ENCODE data around the gene ABCD2.

ABCD2 gene

DNA sequence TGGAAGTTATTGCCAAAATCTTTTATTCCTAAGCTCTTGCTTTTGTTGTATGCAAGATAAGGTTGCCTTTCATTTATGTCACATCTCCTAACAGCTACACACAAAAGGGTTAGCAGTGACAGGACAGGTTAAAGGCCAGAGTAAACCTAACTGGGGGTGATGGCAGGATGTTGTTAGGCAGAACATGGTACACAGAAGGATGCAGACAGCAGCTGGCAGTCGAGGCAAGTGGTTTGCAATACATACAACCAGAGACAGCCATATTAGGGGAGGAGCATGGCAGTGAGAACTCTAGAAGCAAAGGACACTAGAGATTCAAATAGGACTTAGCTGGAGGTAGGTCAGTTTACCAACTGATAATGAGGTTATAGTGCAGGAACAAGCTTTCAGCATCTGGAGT, 2.7 kb upstream of the ABCD2 start:
- Histone ChIP-seq H2AFZ (ENCODE audit: low read length) (peak overlapping the region; percentile 99), H3K4me1 (ENCODE audit: insufficient read depth, low read length, severe bottlenecking) (peaks cover 51% of the 10 kb centered on the region), H3F3A (ENCODE audit: insufficient read depth, low read length) (peaks cover 7% of the 10 kb centered on the region; the same call in 1 of the 2 replicates), H3K36me3 (ENCODE audit: insufficient read depth, low read length) (no peaks in the 10 kb centered on the region), H3K9me2 (ENCODE audit: low read depth, low read length) (no peaks in the 10 kb centered on the region), H3K9ac (ENCODE audit: low read length) (no peak overlapping the region), H3K27me3 (ENCODE audit: insufficient read depth, low read length) (no peaks in the 10 kb centered on the region), H3K27ac (ENCODE audit: low read depth, low read length, poor library complexity, severe bottlenecking) (peak overlapping the region; percentile 96), H3K79me2 (ENCODE audit: insufficient read depth, low read length) (peaks cover 5% of the 10 kb centered on the region; the same call in 1 of the 2 replicates), H3K4me3 (ENCODE audit: low read depth, low read length, poor library complexity, severe bottlenecking) (no peak overlapping the region), H3K4me2 (ENCODE audit: low read length) (peak overlapping the region; percentile 37; the same call in 1 of the 2 replicates), H3K9me3 (ENCODE audit: low read length) (no peaks in the 10 kb centered on the region), H4K20me1 (ENCODE audit: insufficient read depth, low read length) (no peaks in the 10 kb centered on the region)
- TF ChIP-seq, protein P1, sequence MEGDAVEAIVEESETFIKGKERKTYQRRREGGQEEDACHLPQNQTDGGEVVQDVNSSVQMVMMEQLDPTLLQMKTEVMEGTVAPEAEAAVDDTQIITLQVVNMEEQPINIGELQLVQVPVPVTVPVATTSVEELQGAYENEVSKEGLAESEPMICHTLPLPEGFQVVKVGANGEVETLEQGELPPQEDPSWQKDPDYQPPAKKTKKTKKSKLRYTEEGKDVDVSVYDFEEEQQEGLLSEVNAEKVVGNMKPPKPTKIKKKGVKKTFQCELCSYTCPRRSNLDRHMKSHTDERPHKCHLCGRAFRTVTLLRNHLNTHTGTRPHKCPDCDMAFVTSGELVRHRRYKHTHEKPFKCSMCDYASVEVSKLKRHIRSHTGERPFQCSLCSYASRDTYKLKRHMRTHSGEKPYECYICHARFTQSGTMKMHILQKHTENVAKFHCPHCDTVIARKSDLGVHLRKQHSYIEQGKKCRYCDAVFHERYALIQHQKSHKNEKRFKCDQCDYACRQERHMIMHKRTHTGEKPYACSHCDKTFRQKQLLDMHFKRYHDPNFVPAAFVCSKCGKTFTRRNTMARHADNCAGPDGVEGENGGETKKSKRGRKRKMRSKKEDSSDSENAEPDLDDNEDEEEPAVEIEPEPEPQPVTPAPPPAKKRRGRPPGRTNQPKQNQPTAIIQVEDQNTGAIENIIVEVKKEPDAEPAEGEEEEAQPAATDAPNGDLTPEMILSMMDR (IDR thresholded peaks at IDR 0.05; ENCODE audit: low read length) = no peak
- no peak for TF ChIP-seq EZH2 (IDR thresholded peaks at IDR 0.05; ENCODE audit: borderline replicate concordance, low read length)

DNA sequence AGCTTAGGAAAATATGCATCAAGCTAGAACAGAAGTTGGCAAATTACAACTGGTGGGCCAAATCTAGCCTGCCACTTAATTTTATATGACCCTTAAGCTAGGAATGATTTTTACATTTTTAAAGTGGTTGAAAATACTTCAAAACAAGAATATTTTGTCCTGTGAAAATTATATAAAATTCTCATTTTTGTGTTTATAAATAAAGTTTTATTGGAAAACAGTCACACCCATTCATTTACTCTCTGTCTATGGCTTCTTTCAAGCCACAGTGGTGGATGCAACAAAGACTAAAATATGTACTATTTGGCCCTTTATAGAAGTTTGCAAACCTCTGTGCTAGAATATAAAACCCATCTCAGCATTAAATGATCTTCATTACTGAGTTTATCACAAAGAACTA, 2.1 kb upstream of the ABCD2 start:
- H3K9me3 ChIP-seq (ENCODE audit: low read length) = no peaks in the 10 kb centered on the region
- TF ChIP-seq EZH2 (IDR thresholded peaks at IDR 0.05; ENCODE audit: borderline replicate concordance, low read length) = no peak
- TF ChIP-seq, protein P1 (IDR thresholded peaks at IDR 0.05; ENCODE audit: low read length) = no peak
- H3K79me2 ChIP-seq (ENCODE audit: insufficient read depth, low read length) = peaks cover 11% of the 10 kb centered on the region; the same call in 1 of the 2 replicates
- H2AFZ ChIP-seq (ENCODE audit: low read length) = 0 out of 2 replicates have a peak overlapping the region, but pooled peaks have one; percentile 7
- H3K4me2 ChIP-seq (ENCODE audit: low read length) = peak overlapping the region; percentile 89
- H4K20me1 ChIP-seq (ENCODE audit: insufficient read depth, low read length) = no peaks in the 10 kb centered on the region
- peaks cover 7% of the 10 kb centered on the region; the same call in 1 of the 2 replicates for H3F3A ChIP-seq (ENCODE audit: insufficient read depth, low read length)
- peak overlapping the region; percentile 96 for H3K27ac ChIP-seq (ENCODE audit: low read depth, low read length, poor library complexity, severe bottlenecking)
- H3K36me3 ChIP-seq (ENCODE audit: insufficient read depth, low read length) = no peaks in the 10 kb centered on the region
- no peaks in the 10 kb centered on the region for H3K9me2 ChIP-seq (ENCODE audit: low read depth, low read length)
- no peak overlapping the region for H3K4me3 ChIP-seq (ENCODE audit: low read depth, low read length, poor library complexity, severe bottlenecking)
- peaks cover 54% of the 10 kb centered on the region for H3K4me1 ChIP-seq (ENCODE audit: insufficient read depth, low read length, severe bottlenecking)
- H3K27me3 ChIP-seq (ENCODE audit: insufficient read depth, low read length) = no peaks in the 10 kb centered on the region
- H3K9ac ChIP-seq (ENCODE audit: low read length) = peak overlapping the region; percentile 71; the same call in 1 of the 2 replicates

DNA sequence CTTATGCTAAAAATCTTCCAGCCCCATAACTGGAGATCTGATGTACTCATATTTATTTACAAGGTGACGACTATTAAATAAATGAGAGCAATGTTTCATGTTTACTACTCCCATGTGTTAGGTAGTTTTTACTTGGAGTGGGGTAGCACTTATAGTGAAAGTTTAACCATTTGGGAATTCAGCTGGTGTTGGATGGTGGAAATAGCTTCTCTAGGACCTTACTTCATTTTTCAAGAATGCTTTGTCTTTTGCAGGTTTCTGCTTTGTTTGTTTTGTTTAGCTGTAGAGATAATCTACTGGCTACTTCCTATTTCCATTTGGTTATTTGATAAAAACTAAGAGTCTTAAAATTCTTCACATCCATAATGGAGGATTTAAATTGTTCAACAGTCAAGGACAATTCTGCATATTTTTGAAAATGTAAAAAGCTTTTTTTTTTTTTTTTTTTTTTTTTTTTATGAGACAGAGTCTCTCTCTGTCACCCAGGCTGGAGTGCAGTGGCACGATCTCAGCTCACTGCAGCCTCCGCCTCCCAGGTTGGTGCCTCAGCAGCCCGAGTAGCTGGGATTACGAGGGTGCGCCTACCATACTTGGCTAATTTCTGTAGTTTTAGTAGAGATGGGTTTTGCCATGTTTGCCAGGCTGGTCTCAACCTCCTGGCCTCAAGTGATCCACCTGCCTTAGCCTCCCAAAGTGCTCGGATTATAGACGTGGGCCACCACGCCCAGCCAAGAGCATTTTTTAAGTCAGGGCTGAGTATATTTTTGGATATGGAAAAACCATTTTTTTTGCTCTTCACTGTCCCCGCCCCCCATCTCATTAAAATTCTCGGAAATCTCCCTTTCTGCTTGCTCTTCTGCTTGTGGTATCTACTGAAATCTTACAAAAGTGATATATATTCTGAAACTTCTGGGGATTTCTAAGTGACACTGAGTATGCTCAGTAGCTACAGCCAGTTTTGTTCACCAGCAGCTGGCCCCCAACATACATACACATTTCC, 1.4 kb upstream of the ABCD2 start:
- TF ChIP-seq, protein P1 (IDR thresholded peaks at IDR 0.05; ENCODE audit: low read length) = no peak
- no peak for TF ChIP-seq EZH2 (IDR thresholded peaks at IDR 0.05; ENCODE audit: borderline replicate concordance, low read length)
- Histone ChIP-seq H2AFZ (ENCODE audit: low read length) (peak overlapping the region; percentile 7; the same call in 1 of the 2 replicates), H3K9me3 (ENCODE audit: low read length) (no peaks in the 10 kb centered on the region), H3K27me3 (ENCODE audit: insufficient read depth, low read length) (no peaks in the 10 kb centered on the region), H3K36me3 (ENCODE audit: insufficient read depth, low read length) (no peaks in the 10 kb centered on the region), H3F3A (ENCODE audit: insufficient read depth, low read length) (peaks cover 7% of the 10 kb centered on the region; the same call in 1 of the 2 replicates), H3K4me1 (ENCODE audit: insufficient read depth, low read length, severe bottlenecking) (peaks cover 61% of the 10 kb centered on the region), H3K4me2 (ENCODE audit: low read length) (peak overlapping the region; percentile 89), H3K79me2 (ENCODE audit: insufficient read depth, low read length) (peaks cover 18% of the 10 kb centered on the region; the same call in 1 of the 2 replicates), H3K9me2 (ENCODE audit: low read depth, low read length) (no peaks in the 10 kb centered on the region), H3K4me3 (ENCODE audit: low read depth, low read length, poor library complexity, severe bottlenecking) (peak overlapping the region; percentile 65), H3K27ac (ENCODE audit: low read depth, low read length, poor library complexity, severe bottlenecking) (peak overlapping the region; percentile 96), H4K20me1 (ENCODE audit: insufficient read depth, low read length) (no peaks in the 10 kb centered on the region), H3K9ac (ENCODE audit: low read length) (peak overlapping the region; percentile 71)

Data from OCI-LY1 (cell line).